Stimulated activated naive B cell treated with anti-CD40 and anti-IgM and Interleukin-4, amounts not matched to agents 10 μg/mL and 1 μg/mL and 100 μg/mL, for 72 hours (primary cell): ENCODE measurements around the gene CDC123.
A peak's percentile ranks its signal among the peaks of the same experiment; 100 is the strongest.
"Not testable (repeated sequence)": the region's sequence is repeated elsewhere in the genome, so short reads cannot be mapped to it uniquely, and the experiment has no call there.

Experiments
- ATAC-seq, 2 donors: fragments of 150-1000 bp; cut with Tn5 transposase; replicated peaks; 2 replicates each; pipeline ENCODE4 v1.10.0; 2021; ENCODE audit warnings: moderate library complexity in 1 of 2
- DNase-seq: peaks from one replicate; pipeline ENCODE4 v3.0.0; 2021
- H3K27ac Mint-ChIP-seq: one replicate; pipeline ENCODE4 v1.8.0; 2022; ENCODE audit warnings: mild to moderate bottlenecking, mixed read lengths
- H3K27me3 Mint-ChIP-seq, 2 donors: one replicate each; pipeline ENCODE4 v1.8.0; 2022; ENCODE audit warnings: mixed read lengths in 2 of 2
- H3K36me3 Mint-ChIP-seq, 2 donors: one replicate each; pipeline ENCODE4 v1.8.0; 2022; ENCODE audit warnings: mixed read lengths in 2 of 2, mild to moderate bottlenecking in 1 of 2
- H3K4me1 Mint-ChIP-seq, 2 donors: one replicate each; pipeline ENCODE4 v1.8.0; 2022; ENCODE audit warnings: mixed read lengths in 2 of 2, mild to moderate bottlenecking in 1 of 2
- H3K4me3 Mint-ChIP-seq, 2 donors: one replicate each; pipeline ENCODE4 v1.8.0; 2022; ENCODE audit warnings: mild to moderate bottlenecking in 2 of 2, mixed read lengths in 2 of 2, moderate library complexity in 1 of 2
- H3K9me3 Mint-ChIP-seq, 2 donors: one replicate each; pipeline ENCODE4 v1.8.0; 2022; ENCODE audit warnings: mixed read lengths in 2 of 2, mild to moderate bottlenecking in 1 of 2

Gene CDC123

DNA sequence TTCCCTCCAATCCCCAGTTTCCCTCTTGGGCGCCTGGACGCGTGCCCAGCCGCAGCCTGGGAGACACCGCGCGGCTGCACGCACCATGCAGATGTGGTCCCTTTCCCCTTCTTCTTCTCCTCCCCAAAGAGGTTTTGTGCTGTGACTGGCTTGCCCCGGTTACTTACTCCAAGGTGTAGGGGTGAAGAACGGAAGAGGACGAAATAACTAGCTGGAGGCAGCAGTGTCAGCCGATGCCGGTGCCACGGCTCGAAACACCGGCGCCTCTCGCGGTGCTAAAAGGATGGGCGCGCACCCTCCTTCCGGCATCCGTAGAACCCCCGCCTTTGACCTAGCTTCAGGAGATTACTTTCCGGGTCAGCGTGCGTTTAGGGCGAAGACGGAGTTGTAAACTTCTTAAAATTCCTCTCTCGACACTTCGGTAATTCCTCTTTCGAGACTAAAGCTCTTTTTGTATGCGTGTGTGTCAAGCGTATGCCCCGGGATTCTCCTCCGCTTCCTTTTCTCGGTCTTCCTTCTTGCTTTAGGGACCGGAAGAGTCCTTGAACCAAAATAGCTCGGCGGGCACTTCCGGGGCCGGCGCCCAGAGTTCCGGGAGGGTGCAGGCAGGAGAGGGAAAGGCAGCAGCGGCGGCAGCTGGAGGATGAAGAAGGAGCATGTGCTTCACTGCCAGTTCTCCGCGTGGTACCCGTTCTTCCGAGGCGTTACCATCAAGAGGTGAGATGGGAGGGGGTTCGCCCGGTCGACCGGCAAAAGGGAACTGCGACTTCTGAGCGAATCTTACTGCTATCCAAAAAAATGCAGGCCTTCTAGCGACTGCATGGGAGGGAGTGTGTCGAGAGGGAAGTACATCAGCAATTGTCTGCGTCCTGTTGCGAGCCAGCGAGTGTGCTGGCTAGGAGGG lies at the start of gene CDC123, which contains the start of gene NUDT5:
Gene CDC123 (plus strand): TSS at position 586 of the 904 bp plus-strand sequence. CDS start 58 bp downstream, at position 644.
Gene NUDT5 (minus strand): TSS at position 289 of the 904 bp plus-strand sequence. CDS start 9,600 bp downstream, outside the sequence.
- Mint-ChIP-seq H3K4me3 (peak within 1 kb of the TSS; percentile 97 to 100), H3K9me3 (no peaks in the 10 kb centered on the region), H3K27me3 (no peaks in the 10 kb centered on the region), H3K27ac (peak within 1 kb of the TSS; percentile 99), H3K36me3 (peaks cover 16 to 36% of the 10 kb centered on the region in 2 donors), H3K4me1 (peaks cover 21 to 41% of the 10 kb centered on the region in 2 donors)
- DNase-seq: peak; percentile 84
- ATAC-seq: peak; percentile 94 to 95

GRCh38 chr10:12150163-12150562 lies 45.8 kb upstream of the CDC123 start:
- peaks cover 25 to 41% of the 10 kb centered on the region in 2 donors for H3K36me3 Mint-ChIP-seq
- H3K27me3 Mint-ChIP-seq: no peaks in the 10 kb centered on the region
- ATAC-seq (no peak), DNase-seq (no peak)
- H3K4me1 Mint-ChIP-seq: no peaks in the 10 kb centered on the region
- no peak overlapping the region for H3K4me3 Mint-ChIP-seq
- H3K27ac Mint-ChIP-seq: no peak overlapping the region
- H3K9me3 Mint-ChIP-seq: no peaks in the 10 kb centered on the region

DNA sequence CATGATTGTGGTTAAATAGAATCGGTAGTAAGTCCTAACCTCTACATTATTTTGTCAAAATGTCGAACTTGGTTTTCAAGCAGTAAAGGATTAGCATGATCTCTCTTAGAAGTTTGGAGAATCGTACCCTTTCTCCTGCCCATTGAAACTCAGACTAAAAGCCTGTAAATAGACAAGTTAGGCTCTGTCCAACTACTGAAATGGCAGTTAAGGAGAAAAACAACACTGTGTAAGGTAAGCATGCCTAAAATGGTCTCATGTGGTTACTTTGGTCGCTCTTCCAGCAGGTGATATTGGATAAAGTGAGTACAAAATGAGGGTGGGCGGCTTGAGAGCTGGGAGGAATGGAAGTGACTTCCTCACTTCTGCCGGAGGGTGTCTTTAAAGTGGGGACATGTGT lies 41.5 kb upstream of the CDC123 start:
- Mint-ChIP-seq H3K27me3 (no peaks in the 10 kb centered on the region), H3K9me3 (no peaks in the 10 kb centered on the region), H3K4me1 (peaks cover 0 to 9% of the 10 kb centered on the region in 2 donors), H3K4me3 (no peak overlapping the region), H3K36me3 (peaks cover 33 to 37% of the 10 kb centered on the region in 2 donors), H3K27ac (no peak overlapping the region)
- DNase-seq (no peak), ATAC-seq (no peak)

DNA sequence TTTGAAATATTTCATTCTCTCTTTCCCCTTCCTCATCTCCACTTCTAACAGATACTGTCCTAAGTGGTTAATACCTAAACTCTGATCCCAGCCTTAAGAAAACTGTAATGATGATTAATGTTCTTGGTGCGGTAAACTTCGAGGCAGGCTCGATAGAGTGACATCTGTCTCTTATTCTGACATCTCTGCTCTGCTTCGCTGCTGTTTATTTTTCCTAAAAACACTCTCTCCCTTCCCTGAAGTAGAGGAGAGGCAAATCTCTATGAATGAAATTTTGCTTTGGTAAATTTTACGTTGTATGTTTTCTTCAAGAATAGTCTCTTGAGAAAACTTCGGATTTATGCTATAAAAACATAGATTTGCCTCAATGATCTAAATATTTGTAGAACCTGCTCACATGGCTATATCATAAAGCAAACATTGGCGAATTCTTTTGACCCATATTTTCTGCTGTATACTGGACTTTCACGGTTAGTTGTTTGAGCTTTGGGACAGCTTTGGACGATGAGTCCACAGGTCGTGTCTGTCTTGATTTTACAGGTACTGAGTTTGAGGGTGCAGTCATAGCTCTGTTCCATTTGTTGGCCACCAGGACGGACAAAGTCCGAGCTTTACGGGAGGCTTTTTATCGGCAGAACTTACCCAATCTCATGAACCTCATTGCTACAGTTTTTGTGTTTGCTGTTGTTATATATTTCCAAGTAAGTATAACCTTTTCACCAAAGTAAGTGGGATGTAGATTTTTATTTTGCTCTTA lies 39.4 kb upstream of the CDC123 start:
- ATAC-seq: no peak
- Mint-ChIP-seq H3K27me3 (no peaks in the 10 kb centered on the region), H3K27ac (no peak overlapping the region), H3K36me3 (peaks cover 33 to 38% of the 10 kb centered on the region in 2 donors), H3K4me3 (no peak overlapping the region), H3K9me3 (no peaks in the 10 kb centered on the region), H3K4me1 (peaks cover 0 to 9% of the 10 kb centered on the region in 2 donors)
- DNase-seq: no peak

GRCh38 chr10:12158111-12158510 lies 37.9 kb upstream of the CDC123 start:
- Mint-ChIP-seq H3K36me3 (peaks cover 30 to 48% of the 10 kb centered on the region in 2 donors), H3K4me1 (peaks cover 0 to 9% of the 10 kb centered on the region in 2 donors), H3K4me3 (no peak overlapping the region), H3K27me3 (no peaks in the 10 kb centered on the region), H3K9me3 (no peaks in the 10 kb centered on the region), H3K27ac (no peak overlapping the region)
- ATAC-seq (no peak), DNase-seq (no peak)

DNA sequence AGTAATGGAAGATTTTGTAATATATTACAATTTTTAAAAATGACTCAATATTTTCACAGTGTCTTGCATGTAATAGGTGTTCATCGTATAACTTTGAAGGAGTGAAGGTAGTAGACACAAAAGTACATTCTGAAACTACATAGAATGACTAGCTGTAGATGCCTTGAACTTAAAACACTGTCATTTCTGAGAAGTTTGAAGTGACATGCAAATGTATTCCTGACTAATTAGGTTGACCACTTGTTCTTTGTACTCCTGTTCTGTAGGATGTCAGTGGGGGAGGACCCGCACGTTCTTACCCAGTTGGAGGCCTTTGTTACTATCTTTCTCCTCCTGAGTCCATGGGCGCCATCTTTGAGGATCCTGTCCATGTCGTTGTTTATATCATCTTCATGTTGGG lies 35.3 kb upstream of the CDC123 start:
- DNase-seq (no peak), ATAC-seq (no peak)
- no peak overlapping the region for H3K27ac Mint-ChIP-seq
- no peaks in the 10 kb centered on the region for H3K9me3 Mint-ChIP-seq
- H3K36me3 Mint-ChIP-seq: peaks cover 26 to 52% of the 10 kb centered on the region in 2 donors
- H3K4me3 Mint-ChIP-seq: no peak overlapping the region
- H3K4me1 Mint-ChIP-seq: peaks cover 0 to 9% of the 10 kb centered on the region in 2 donors
- H3K27me3 Mint-ChIP-seq: no peaks in the 10 kb centered on the region

DNA sequence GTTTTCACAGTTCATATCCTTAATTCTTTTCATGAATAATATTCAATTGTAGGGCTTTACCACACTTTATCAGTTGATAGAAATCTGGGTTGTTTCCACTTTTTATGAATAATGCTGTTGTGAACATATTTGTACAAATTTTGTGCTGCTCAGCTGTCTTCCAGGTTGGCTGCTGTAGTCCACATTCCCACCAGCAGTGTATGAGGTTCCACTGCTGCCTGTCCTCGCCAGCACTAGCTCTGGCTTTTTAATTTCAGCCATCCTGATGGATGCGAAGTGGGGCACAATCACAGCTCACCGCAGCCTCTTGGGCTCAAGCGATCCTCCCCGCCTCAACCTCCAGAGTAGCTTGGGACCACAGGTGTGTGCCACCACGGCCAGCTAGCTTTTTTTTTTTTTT lies 33.1 kb upstream of the CDC123 start:
- no peak for ATAC-seq
- H3K4me3 Mint-ChIP-seq: no peak overlapping the region
- H3K27me3 Mint-ChIP-seq: no peaks in the 10 kb centered on the region
- peaks cover 18 to 50% of the 10 kb centered on the region in 2 donors for H3K36me3 Mint-ChIP-seq
- H3K27ac Mint-ChIP-seq: no peak overlapping the region
- no peak for DNase-seq
- peaks cover 0 to 5% of the 10 kb centered on the region in 2 donors for H3K4me1 Mint-ChIP-seq
- H3K9me3 Mint-ChIP-seq: no peaks in the 10 kb centered on the region

GRCh38 chr10:12164085-12164484 lies 31.9 kb upstream of the CDC123 start:
- ATAC-seq (no peak), DNase-seq (no peak)
- Mint-ChIP-seq H3K4me1 (no peaks in the 10 kb centered on the region), H3K4me3 (no peak overlapping the region), H3K27me3 (no peaks in the 10 kb centered on the region), H3K27ac (no peak overlapping the region), H3K9me3 (no peaks in the 10 kb centered on the region), H3K36me3 (peaks cover 15 to 49% of the 10 kb centered on the region in 2 donors)

DNA sequence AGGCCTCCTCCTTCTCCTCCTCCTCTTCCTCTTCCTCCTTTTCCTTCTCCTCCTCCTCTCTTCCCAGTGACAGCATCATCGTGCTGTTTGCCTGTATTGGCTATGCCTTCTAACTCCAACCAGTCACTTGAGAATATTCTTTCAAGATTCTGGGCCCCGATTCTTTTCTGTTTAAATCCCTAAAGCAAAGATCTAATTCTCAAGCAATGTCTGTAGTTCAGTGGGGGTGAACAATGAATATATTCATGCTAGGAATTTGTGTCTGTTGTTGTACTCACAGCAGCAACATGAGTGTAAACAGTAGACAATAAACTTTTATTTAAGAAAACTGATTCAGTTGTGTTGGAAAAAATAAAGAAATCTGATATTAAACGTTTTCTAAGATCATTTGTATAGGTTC lies 31.0 kb upstream of the CDC123 start:
- DNase-seq: no peak
- Mint-ChIP-seq H3K36me3 (peaks cover 16 to 56% of the 10 kb centered on the region in 2 donors), H3K9me3 (no peaks in the 10 kb centered on the region), H3K4me3 (no peak overlapping the region), H3K4me1 (no peaks in the 10 kb centered on the region), H3K27me3 (no peaks in the 10 kb centered on the region), H3K27ac (no peak overlapping the region)
- no peak for ATAC-seq

- peaks cover 19 to 58% of the 10 kb centered on the region in 2 donors for H3K36me3 Mint-ChIP-seq
- no peak for DNase-seq
- H3K27me3 Mint-ChIP-seq: no peaks in the 10 kb centered on the region
- no peak overlapping the region for H3K27ac Mint-ChIP-seq
- no peaks in the 10 kb centered on the region for H3K4me1 Mint-ChIP-seq
- no peak for ATAC-seq
- no peaks in the 10 kb centered on the region for H3K9me3 Mint-ChIP-seq
- H3K4me3 Mint-ChIP-seq: no peak overlapping the region
Observed at GRCh38 chr10:12165999-12166775, 29.8 kb upstream of the CDC123 start.

- not testable (repeated sequence) for H3K27me3 Mint-ChIP-seq, H3K4me1 Mint-ChIP-seq, ATAC-seq, H3K4me3 Mint-ChIP-seq, H3K27ac Mint-ChIP-seq, H3K9me3 Mint-ChIP-seq, DNase-seq
- peaks cover 28 to 48% of the 10 kb centered on the region in 2 donors for H3K36me3 Mint-ChIP-seq
Observed at GRCh38 chr10:12171512-12171911, 24.5 kb upstream of the CDC123 start.

GRCh38 chr10:12177642-12178041 lies 18.3 kb upstream of the CDC123 start:
- no peak overlapping the region for H3K4me3 Mint-ChIP-seq
- H3K4me1 Mint-ChIP-seq: peaks cover 3 to 14% of the 10 kb centered on the region in 2 donors
- H3K36me3 Mint-ChIP-seq: peaks cover 37 to 39% of the 10 kb centered on the region in 2 donors
- no peaks in the 10 kb centered on the region for H3K9me3 Mint-ChIP-seq
- DNase-seq (no peak), ATAC-seq (no peak)
- no peak overlapping the region for H3K27ac Mint-ChIP-seq
- H3K27me3 Mint-ChIP-seq: no peaks in the 10 kb centered on the region

- Mint-ChIP-seq H3K9me3 (no peaks in the 10 kb centered on the region), H3K4me3 (no peak overlapping the region), H3K4me1 (peaks cover 3 to 14% of the 10 kb centered on the region in 2 donors), H3K27ac (no peak overlapping the region), H3K27me3 (no peaks in the 10 kb centered on the region), H3K36me3 (peaks cover 28 to 33% of the 10 kb centered on the region in 2 donors)
- no peak for DNase-seq
- no peak for ATAC-seq
Observed at GRCh38 chr10:12179606-12180170, 16.3 kb upstream of the CDC123 start.
